Stimulated activated CD4-positive, alpha-beta T cell treated with anti-CD3 and anti-CD28 coated beads, Interleukin-15, amount 100 ng/mL, for 24 hours (primary cell): Measurements from ENCODE around the gene SCLY.
A peak's percentile ranks its signal among the peaks of the same experiment; 100 is the strongest.
"Not testable (repeated sequence)": the region's sequence is repeated elsewhere in the genome, so short reads cannot be mapped to it uniquely, and the experiment has no call there.

ENCODE experiments used
- DNase-seq: peaks from one replicate; pipeline ENCODE4 v3.0.0-alpha.2; 2020

Gene SCLY, protein sequence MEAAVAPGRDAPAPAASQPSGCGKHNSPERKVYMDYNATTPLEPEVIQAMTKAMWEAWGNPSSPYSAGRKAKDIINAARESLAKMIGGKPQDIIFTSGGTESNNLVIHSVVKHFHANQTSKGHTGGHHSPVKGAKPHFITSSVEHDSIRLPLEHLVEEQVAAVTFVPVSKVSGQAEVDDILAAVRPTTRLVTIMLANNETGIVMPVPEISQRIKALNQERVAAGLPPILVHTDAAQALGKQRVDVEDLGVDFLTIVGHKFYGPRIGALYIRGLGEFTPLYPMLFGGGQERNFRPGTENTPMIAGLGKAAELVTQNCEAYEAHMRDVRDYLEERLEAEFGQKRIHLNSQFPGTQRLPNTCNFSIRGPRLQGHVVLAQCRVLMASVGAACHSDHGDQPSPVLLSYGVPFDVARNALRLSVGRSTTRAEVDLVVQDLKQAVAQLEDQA

DNA sequence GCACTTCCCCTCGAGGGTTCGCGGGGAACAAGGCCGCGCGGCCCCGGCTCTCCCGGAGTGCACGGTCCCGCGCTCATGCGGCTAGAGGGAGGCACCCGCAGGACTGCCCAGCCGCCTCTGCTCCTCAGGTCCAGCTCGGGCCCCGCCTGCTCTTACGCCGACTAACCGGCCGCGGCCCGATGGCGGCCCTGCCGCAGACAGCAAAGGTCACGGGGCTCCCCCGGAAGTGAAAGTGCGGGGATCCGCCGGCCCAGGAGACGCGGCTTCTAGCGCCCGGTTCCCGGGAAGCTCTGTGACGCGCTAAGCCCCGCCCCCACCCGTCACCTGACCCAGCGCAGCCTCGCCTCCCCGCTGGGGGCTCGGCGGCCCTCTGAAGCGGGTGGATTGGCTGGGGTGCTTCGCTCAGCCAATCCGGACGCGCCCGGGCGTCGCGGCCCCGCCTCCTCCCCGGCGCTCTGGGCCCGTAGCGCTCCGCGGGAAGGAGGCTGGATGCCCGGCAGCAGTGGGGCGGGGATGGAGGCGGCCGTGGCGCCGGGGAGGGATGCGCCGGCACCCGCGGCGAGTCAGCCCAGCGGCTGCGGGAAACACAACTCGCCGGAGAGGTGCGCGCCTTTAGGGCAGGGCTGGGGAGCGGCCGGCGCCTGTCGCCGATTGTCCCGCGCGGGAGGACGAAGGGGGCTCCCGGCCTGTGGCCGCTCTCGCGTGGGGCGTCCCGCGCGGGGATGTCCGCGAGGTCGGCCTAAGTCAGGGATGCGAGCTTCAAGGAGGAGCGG lies at the start of gene SCLY:
Gene SCLY (plus strand): TSS at position 460 of the 773 bp plus-strand sequence. CDS start 54 bp downstream, at position 514.
- DNase-seq = peak; percentile 98

DNA sequence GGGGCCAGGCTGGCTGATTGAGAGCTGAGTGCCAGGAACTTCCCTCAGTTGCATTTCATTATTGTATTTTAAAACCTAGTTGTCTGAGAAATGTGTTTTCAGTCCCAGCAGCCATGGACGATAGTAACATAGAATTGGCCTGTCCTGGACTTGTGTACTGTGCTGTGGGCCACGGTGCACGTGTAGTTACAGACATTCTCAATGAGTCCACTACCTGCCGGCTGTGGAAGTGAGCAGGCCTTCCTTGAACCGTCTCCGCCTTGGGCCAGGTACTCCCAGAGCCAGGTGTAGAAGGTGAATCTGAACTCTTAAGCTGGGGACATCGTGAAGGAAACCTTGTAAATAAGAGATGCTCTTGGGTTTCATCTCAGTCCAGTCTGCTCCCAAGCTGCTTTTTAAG lies 47.0 kb upstream of the SCLY start:
- DNase-seq = no peak

DNA sequence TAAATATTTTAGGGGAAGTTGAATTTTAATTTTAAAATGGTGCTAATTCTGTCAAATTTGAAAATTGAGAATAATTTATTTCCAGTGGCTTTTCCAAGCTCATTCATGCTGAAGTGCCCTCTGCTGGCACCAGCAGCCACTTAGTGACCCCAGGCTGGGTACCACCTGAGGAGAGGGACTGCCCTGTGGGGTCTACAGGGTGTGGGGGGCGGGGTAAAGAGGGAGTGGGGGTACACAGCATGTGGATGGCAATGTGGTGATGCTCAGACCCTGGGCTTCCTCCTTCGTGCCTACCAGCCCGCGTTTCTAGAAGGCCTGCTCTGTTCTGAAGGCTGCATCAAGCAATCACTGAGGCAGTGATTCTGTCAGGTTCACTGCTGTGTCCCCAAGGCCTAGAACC lies 45.1 kb upstream of the SCLY start:
- no peak for DNase-seq

DNA sequence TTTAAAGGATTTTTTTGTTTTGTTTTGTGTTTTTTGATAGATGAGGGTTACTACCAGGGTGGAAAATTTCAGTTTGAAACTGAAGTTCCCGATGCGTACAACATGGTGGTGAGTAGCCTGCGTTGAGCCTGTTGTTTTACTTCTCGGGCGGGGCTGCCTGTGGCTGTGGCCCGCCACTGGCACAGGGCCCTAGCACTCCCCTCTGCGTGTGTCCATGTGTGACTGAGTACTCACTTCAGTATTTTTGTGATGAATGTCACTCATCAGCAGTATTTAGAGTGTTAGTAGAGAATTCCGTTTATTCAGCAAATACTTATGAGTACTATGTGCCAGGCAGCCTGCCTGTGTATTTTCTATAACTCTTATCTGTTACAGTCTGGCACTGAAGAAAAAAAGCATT lies 44.3 kb upstream of the SCLY start:
- no peak for DNase-seq

DNA sequence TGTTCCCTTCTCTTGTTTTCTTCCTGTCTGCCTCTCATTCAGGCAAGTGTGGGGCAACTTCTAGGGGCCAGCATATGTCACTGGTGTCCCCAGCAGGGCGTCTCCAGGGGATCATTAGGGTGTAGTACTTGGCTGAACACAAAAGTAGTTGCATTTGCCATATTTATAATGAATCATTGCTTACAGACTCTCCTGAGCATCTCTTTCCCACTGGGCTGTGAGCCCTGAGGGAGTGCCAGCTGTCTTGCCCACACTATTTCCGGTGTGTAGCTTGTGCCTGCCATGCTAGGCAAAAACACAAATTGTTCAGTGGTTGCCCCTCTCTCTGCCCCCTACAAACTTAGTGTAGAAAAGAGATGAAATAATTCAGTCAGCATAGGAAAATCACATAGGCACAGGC lies 40.8 kb upstream of the SCLY start:
- DNase-seq = no peak

DNA sequence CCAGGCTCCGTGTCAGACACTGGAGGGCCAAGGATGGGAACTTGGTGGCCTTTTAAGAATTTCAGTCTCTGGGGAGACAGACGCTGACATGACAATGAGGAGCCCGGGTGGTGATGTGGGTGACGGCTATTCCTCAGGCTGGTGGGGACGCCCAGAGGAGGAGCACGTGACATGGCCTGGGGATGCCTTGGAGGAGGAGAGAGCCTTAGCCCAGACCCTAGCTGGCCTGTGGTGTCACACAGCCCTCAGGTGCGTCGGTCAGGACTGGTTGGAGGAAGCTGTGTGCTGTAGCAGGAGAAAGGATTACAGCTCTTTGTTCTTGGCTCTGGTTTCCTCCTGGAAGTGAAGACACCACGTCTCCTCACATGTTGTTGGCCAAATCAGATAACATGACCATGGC lies 40.0 kb upstream of the SCLY start:
- no peak for DNase-seq

DNA sequence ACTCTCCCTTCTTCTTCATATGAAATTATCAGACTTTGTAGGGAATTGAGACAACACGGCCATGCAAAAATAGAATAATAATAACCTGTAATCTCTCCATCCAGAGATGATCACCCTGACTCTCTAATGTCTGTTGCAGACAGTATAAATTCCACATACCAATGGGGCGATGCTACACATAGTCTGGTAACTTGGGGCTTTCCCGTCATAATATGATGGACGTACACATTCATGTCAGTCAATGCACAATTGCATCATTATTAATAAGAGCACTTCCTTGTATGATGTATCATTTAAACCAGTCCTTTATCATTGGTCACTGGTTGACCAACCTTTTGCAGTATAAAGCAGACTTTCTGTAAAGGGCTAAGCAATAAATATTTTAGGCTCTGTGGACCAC lies 39.5 kb upstream of the SCLY start:
- no peak for DNase-seq

DNA sequence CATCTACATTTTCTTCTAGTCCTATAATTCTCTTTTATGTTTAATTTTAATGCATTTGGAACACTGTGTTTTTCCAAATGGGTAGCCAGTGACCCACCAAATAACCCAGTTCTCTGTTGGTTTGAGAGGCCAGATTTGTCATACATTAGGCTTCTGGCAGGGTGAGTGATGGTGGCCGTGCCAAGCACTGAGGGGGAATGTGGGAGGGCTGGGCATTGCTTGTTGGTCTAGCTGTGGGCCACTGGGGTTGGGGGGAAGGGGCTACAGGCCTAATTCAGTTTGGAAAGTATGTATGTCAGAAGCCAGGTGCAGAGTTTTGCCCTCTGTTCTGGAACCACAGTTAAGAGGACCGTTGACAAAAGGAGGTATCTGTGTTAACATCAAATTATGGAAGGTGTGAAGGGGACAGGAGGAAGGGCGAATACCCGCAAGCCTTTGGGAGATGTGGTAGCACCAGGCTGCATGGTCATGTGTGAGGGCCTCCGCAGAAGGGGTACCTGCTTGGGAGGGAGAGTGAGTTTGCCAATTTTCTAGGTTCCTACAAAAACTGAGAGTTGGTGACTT lies 38.1 kb upstream of the SCLY start:
- no peak for DNase-seq

DNA sequence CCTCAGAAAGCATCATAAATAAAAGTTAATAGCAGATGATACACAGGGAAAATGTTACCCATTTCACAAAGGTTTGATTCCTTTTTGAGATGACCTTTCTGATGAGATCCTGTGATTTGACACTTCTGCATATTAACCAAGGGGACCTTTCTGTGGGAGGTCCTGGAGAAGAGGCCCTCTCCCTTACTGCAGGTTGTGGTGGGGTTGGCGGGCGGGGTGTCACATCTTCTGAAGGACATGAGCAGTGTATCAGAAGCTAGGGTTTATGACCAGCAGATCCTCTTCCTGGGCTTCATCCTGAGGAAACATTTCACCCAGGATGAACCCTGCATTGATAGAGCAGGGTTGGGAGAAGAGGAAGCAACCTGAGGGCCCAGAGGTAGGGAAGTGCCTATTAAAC lies 37.2 kb upstream of the SCLY start:
- no peak for DNase-seq

DNA sequence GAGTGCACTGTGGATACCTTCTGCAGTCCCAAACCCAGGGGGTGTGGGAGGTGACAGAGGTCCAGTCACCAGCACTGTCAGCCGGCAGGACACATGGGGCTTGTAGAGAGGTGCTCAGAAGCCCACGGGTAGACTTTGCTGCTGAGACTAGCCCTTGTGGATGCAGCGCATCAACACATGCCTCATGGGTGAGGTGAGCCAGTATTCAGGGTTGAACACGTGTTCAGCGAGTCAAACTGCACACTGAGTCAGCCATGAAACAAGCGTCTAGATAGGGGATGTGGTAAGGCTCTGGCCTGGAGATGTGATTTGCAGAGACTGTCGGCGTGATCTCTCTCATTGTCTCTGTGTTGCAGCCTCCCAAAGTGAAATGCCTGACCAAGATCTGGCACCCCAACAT lies 35.8 kb upstream of the SCLY start:
- DNase-seq = peak; percentile 57

DNA sequence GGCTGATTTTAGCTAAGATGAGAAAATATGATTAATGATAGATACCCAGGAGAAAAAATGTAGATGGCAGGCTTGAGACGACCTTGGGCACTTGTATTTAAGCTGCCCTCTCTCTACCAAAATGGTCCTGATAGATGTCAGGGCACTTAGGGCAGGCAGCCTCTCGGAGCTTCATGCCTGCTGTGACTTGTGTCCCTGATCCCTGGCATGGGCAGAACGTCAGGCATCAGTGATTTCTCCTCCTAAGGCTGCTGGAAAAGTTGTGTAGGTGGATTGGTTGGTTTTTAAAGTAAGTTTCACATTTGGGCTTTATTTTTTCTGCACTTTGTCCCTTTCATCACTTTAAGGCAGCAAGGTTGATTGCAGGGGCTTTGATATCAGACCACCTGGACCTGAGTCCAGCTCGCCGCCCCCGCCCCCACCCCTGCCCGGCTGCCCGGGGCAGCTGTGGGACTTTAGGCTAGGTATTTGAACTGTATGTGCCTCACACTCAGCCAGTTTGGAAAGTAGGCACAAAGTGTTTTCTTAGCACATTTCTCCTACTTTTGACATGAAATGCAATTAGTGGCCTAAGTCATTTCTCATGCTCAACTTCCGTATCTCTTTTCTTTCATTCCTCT lies 35.0 kb upstream of the SCLY start:
- DNase-seq = no peak

DNA sequence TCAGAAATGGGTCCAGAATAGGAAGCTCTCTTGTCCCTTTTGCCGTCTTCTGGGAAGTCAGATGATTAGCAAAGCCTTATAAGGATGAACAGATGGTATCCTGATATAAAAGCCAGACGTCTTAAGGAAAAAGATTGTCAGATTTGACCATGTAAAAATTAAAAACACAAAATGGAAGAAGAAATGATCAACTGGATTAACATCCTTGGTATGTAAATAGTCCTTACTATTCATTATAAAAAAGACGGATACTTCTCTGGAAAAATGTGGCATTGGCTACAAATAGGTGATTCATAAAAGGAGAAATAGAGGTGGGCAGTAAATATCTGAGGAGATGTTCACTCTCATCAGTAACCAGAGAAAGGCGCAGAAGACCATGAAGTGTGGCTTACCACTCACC lies 33.7 kb upstream of the SCLY start:
- no peak for DNase-seq

DNA sequence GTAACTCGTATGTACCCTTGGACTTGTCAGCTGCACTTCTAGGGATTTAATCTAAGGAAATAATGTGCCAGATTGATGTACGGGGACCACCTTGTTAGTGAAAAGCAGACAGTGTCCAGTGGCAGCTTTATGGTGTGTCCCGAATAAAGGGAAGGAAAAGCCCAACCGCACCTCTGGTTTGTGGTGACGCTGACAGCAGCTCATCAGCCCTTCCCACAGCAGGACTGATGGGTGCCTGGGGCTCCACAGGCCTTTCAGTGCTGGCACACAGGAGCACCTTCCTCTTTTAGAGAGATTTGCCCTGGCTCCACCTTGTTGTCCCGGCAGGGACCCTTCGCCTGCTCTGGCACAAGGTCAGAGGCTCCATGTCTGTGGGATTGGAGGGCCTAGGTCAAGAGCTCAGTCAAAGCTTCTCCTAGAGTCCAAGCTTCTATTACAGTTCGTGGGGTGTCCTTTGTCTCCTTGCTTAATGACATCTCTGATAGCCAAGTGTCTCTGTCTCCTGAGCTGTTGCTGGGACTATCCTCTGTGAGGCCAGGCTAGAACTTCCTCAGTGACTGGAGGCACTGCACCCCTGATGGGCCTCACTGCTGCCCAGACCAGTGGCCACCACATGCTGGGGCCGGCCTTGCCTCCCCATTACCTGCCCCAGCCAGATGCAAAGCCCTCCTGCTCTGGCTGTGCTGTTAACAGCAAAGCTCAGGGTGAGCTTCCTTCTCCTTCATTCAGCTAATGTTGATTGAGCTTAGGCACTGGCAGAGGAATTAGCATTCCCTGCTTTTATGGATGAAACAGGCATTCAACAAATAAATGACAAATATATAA lies 33.0 kb upstream of the SCLY start:
- no peak for DNase-seq

DNA sequence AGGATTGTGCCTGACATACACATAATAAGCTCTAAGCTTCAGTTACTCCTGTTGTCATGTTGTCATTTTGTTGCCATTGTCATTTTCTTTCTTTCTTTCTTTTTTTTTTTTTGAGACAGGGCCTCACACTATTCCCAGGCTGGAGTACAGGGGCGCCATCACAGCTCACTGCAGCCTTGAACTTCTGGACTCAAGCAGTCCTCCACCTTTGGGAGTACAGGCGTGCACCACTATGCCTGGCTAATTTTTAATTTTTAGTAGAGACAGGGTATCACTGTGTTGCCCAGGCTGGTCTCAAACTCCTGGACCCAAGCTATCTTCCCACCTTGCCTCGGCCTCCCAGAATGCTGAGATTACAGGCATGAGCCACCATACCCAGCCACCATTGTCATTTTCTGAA lies 30.9 kb upstream of the SCLY start:
- DNase-seq = no peak

DNA sequence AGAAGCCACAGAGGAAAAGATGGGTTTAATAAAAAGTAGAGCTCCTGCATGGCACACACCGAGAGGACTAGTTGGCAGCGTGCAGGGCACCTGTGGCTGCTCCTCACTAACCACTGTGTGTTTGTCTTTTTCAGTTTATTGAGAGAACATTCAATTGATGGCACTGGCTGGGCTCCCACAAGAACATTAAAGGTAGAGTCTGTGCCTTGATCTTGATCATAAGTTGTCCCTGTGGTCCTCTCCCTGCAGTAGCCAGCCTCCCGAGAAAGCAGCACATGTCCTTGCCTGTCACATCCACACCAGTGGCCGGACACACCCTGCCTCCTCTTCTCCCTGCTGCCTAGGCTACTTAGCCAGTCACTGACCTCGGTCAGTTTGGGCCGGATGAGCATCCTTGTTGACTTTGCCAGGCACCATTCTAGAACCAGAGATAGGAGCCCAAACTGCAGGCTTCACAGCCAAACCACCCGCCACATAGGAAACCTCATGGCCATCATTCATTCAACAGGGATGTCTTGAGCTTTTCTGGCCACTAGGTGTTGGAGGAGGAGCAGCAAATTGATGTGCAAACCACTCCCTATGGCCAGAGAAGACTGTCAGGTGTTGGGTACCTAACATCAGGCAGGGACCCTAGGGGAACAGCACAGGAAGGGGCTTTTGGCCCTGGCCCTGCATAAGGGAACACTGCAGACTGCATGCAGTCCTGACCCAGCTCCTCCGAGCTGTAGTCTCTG lies 30.2 kb upstream of the SCLY start:
- no peak for DNase-seq

DNA sequence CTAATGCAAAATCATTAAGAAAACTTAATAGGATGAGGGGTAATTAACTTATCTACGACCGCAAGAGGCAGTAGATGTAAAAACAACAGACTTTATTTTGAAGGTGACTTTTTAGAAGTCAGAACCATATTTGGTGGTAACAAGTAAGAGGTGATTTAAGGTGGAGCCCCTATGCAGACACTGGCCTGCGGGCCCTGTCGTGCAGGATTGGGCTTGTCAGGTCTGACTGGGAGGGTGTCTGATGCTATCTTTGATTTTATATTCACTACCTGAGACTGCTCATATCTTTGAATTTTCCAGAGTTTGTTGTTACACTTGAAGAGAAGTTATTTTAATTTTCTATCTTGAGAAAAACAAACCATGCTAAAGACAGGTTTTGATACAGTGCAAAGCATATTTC lies 29.1 kb upstream of the SCLY start:
- DNase-seq = no peak

DNA sequence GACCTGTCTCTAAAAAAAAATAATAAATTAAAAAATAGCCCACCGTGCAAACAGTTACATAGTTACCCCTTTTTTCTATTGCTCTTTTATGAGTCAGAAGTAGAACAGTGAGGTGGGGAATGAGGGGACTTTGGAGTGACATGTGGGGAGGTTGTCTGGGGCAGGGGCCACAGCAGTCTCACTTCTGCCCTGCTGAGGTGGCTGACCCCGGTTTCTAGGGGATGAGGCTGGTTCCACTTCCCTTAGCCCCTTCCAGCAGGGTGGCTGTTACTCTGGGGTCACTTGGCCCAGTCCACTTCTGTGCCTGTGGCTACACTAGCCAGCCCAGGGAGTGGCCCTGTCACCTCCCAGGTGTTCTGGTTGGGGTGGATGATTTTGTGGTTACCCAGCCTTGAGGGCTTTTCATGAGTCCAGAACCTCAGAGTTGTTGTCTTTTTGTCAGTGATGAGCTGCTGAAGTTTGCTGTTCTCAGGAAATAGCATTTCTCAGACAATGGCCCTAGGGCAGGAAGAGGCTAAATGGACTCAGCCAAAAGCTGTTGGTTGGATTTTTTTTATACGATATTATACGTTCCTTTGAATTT lies 28.0 kb upstream of the SCLY start:
- DNase-seq = no peak

DNA sequence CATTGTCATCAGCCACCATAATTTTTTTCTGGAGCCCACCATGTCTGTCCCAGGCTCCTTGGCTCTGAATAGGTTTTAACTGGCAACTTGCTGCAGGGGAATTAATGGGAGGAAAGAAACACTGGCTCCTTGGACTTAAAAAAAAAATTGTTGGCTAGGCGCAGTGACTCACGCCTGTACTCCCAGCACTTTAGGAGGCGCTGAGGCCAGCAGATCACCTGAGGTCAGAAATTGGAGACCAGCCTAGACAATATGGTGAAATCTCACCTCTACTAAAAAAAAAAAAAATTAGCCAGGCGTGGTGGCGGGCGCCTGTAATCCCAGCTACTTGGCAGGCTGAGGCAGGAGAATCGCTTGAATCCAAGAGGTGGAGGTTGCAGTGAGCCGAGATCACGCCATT lies 26.8 kb upstream of the SCLY start:
- not testable (repeated sequence) for DNase-seq

DNA sequence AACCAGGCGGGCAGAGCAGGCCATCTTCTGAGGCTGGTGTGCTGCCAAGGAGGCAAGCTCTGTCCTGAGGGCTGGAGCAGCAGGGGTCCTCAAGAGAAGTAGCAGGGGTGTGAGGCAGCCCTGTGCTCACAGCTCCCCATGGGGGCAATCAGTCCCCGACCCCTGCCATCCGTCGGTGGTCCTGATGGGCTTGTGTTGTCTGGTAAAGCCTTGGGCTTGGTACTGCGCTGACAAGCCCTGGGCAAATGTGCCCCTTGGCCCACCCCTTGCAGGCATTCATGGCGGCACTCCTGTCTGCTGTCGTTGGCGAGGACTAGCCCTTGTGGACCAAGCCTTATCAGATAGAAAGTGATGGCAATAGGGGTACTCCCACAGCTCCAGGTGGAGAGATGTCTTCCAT lies 22.6 kb upstream of the SCLY start:
- DNase-seq = no peak

DNA sequence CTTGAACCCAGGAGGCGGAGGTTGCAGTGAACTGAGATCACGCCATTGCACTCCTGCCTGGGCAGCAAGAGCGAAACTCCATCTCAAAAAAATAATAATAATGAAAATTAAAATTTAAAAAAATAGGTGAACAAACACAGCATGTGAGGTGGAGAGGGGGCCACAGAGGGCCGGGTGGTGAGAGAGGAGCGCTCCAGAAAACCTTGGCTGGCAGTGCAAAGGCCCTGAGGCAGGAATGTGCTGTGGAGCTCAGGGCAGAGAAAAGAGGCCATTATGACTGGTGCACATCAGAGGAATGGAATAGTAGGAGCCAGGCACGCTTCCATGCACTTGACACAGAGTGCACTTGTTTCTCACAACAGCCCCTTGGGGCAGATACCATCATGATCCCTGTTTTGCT lies 21.6 kb upstream of the SCLY start:
- DNase-seq = no peak

DNA sequence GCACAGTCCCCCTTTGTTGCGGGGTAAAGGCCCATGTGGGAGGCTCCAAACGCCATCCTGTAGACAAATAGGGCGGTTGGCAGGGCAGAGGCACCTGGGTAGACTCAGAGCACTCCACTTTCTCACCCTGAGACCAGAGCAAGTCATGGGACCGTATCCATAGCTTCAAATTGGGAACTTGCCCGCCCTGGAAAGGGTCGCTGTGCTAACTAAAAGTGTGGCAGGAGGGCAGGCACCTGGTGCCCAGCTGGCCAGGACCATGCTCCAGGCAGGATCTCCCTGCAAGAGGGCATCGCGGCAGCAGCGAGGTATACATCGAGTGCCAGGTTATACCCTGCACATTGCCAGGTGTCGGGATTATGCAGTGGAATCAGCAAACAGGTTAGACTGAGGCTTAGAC lies 20.8 kb upstream of the SCLY start:
- DNase-seq = no peak

DNA sequence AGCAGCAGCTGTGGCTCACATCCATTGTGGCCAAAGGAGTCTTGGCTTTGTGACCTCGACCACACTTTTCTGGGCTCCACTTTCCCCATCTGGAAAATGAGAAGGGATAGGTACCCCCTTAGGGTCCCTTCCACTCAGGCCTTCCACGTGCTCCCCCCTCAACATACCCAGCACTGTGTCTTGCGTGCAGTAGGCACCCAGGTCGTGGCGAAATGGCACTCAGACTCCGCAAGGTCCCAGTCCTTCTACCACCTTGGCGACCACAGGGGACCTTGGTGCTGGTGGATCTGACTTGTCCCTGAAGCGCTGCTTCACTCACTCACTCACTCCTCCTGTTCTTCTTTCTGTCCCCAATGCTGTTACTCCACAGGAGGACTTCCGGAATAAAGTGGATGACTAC lies 19.9 kb upstream of the SCLY start:
- DNase-seq = no peak
